ENCODE data around the gene MYZAP. TPM values are rescaled to one million over a fixed set of nuclear protein-coding genes. Genes with fewer than 3 reads are reported as not detected.

The MYZAP gene
- total RNA-seq, 1 experiment from 2014 or later = 0.63 TPM

DNA sequence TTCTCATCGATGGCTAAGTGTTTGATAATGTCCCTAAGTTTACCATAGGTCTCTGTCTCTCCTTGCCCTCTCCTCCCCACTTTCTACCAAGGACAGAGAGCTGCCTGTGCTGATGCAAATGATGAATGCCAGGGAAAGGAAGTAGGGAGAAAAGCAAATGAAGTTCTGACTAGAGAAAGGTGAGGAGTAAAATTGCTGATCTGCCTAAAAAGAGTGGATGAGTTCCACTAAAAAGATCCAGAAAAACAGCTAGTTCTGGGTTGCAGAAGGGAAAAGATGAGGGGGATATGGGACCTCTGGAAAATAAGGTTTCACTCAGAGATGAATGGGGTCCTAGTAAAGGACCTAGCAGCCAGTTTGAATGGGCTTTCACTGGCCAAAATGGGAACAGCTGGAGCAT, 13.8 kb downstream of the MYZAP start:
- Histone ChIP-seq H2BK5ac (ENCODE audit: insufficient read length, low read length) (no peak overlapping the region), H4K91ac (ENCODE audit: insufficient read length, low read depth, low read length) (no peak overlapping the region), H3K27me3 (ENCODE audit: insufficient read depth, low read length) (no peaks in the 10 kb centered on the region), H3K4me2 (ENCODE audit: insufficient read depth, insufficient read length, low read length) (no peak overlapping the region), H3K79me2 (ENCODE audit: insufficient read depth, low read length) (no peaks in the 10 kb centered on the region), H3K18ac (ENCODE audit: insufficient read length, low read depth, low read length) (no peak overlapping the region), H3K9me3 (ENCODE audit: control insufficient read depth, low read depth, low read length) (no peaks in the 10 kb centered on the region), H3K56ac (ENCODE audit: insufficient read length, low read depth, low read length) (no peak overlapping the region), H2BK12ac (ENCODE audit: insufficient read length, low read depth, low read length) (no peak overlapping the region), H3K14ac (ENCODE audit: insufficient read depth, low read length) (no peak overlapping the region), H3K79me1 (ENCODE audit: insufficient read depth, low read depth, low read length, poor library complexity, severe bottlenecking) (no peaks in the 10 kb centered on the region), H3K4ac (ENCODE audit: low read depth, low read length) (no peak overlapping the region), H3K23me2 (ENCODE audit: insufficient read length, low read depth, low read length, poor library complexity, severe bottlenecking) (no peaks in the 10 kb centered on the region), H3K9ac (ENCODE audit: extremely low read depth, insufficient read length, low read length) (no peak overlapping the region), H2BK20ac (ENCODE audit: low read depth, low read length, poor library complexity, severe bottlenecking) (no peak overlapping the region), H2BK120ac (ENCODE audit: low read depth, low read length, poor library complexity, severe bottlenecking) (no peak overlapping the region), H2AFZ (ENCODE audit: low read length) (no peak overlapping the region), H3K23ac (ENCODE audit: insufficient read length, low read depth, low read length) (no peak overlapping the region), H2AK5ac (ENCODE audit: insufficient read length, low read length) (no peak overlapping the region), H4K8ac (replicated peaks; ENCODE audit: insufficient read length, low read depth, low read length) (no peak overlapping the region), H3T11ph (ENCODE audit: low read length) (no peak overlapping the region), H3K4me1 (ENCODE audit: insufficient read depth, low read length) (no peaks in the 10 kb centered on the region), H4K5ac (ENCODE audit: insufficient read length, low read depth, low read length) (no peak overlapping the region), H3K27ac (ENCODE audit: insufficient read length, low read depth, low read length) (no peak overlapping the region), H4K20me1 (ENCODE audit: control insufficient read depth, insufficient read depth, insufficient read length) (no peaks in the 10 kb centered on the region), H2BK15ac (ENCODE audit: low read depth, low read length) (no peak overlapping the region)
- Mint-ChIP-seq H3K36me3 (ENCODE audit: insufficient read depth in 1 of 3, low read depth in 3 of 3) (no peaks in the 10 kb centered on the region), H3K4me3 (no peak overlapping the region), H3K9me3 (no peaks in the 10 kb centered on the region), H3K27me3 (ENCODE audit: low read depth) (peaks cover 1% of the 10 kb centered on the region; the same call in 1 of the 2 replicates), H3K27ac (no peak overlapping the region), H3K4me1 (peaks cover 6 to 7% of the 10 kb centered on the region in 2 experiments)
- no CpG with 5 or more reads among the region's 1 CpG for WGBS (ENCODE audit: extremely low coverage, insufficient read length, low lambda C conversion rate)
- TF ChIP-seq, protein P1, sequence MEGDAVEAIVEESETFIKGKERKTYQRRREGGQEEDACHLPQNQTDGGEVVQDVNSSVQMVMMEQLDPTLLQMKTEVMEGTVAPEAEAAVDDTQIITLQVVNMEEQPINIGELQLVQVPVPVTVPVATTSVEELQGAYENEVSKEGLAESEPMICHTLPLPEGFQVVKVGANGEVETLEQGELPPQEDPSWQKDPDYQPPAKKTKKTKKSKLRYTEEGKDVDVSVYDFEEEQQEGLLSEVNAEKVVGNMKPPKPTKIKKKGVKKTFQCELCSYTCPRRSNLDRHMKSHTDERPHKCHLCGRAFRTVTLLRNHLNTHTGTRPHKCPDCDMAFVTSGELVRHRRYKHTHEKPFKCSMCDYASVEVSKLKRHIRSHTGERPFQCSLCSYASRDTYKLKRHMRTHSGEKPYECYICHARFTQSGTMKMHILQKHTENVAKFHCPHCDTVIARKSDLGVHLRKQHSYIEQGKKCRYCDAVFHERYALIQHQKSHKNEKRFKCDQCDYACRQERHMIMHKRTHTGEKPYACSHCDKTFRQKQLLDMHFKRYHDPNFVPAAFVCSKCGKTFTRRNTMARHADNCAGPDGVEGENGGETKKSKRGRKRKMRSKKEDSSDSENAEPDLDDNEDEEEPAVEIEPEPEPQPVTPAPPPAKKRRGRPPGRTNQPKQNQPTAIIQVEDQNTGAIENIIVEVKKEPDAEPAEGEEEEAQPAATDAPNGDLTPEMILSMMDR (conservative IDR thresholded peaks at IDR 0.05) = no peak
- DNase-seq = no peak
